ENCODE measurements around the gene EPM2A. TPM values are rescaled to one million over a fixed set of nuclear protein-coding genes. Genes with fewer than 3 reads are reported as not detected.

The EPM2A gene
- total and polyA plus RNA-seq, 10 of the 15 experiments (the other 5 are each of a cell fraction or from before 2014, with no cell fraction given): 3.4 to 13.0 (median 7.9) TPM

DNA sequence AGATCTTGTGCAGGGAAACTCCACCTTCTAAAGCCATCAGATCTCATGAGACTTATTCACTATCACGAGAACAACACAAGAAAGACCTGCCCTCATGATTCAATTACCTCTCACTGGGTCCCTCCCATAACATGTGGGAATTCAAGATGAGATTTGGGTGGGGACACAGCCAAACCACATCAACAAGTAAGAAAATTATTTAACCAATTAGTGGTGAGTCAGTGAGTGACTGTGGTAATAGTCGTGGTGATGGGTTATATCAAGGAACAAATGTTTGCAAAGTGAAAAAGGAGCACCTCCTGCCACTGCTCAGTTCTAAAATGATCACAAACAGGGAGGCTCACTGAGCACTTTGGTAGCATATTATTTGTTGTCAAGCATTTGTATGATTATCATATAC is 20.6 kb downstream of the EPM2A start:
- H3K79me2 ChIP-seq (ENCODE audit: control insufficient read depth, insufficient read depth, low read length): no peaks in the 10 kb centered on the region
- POLR2A ChIA-PET: no interaction called here
- H3K4me3 ChIP-seq: no peak overlapping the region
- TF ChIP-seq NFIC (IDR thresholded peaks at IDR 0.05; ENCODE audit: low read depth, low read length): no peak
- no peak for TF ChIP-seq MYC (IDR thresholded peaks at IDR 0.05; ENCODE audit: insufficient read depth, insufficient read length, insufficient replicate concordance, low read length, severe bottlenecking)
- TF ChIP-seq, protein P1, sequence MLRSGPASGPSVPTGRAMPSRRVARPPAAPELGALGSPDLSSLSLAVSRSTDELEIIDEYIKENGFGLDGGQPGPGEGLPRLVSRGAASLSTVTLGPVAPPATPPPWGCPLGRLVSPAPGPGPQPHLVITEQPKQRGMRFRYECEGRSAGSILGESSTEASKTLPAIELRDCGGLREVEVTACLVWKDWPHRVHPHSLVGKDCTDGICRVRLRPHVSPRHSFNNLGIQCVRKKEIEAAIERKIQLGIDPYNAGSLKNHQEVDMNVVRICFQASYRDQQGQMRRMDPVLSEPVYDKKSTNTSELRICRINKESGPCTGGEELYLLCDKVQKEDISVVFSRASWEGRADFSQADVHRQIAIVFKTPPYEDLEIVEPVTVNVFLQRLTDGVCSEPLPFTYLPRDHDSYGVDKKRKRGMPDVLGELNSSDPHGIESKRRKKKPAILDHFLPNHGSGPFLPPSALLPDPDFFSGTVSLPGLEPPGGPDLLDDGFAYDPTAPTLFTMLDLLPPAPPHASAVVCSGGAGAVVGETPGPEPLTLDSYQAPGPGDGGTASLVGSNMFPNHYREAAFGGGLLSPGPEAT (IDR thresholded peaks at IDR 0.05; ENCODE audit: low read depth): no peak
- no peak for TF ChIP-seq KAT2A (conservative IDR thresholded peaks at IDR 0.05; ENCODE audit: control insufficient read depth, low read depth, low read length)
- TF ChIP-seq CBFB (IDR thresholded peaks at IDR 0.05; ENCODE audit: low read depth): no peak
- SMC1A ChIA-PET (ENCODE audit: uncharacterized antibody, unreplicated experiment): no interaction called here
- no peak overlapping the region for H3K4me2 ChIP-seq (ENCODE audit: control insufficient read depth, insufficient read depth)
- CTCF ChIA-PET: no interaction called here
- WGBS (ENCODE audit: insufficient coverage, insufficient replicate concordance, low lambda C conversion rate, missing lambda C conversion rate): 64% methylated on average over 2 of the region's 2 CpGs
- no peaks in the 10 kb centered on the region for H4K20me1 ChIP-seq (ENCODE audit: control insufficient read depth, insufficient read depth)
- no peaks in the 10 kb centered on the region for H3K4me1 ChIP-seq (ENCODE audit: control insufficient read depth, insufficient read depth, low read length)
- H3K36me3 ChIP-seq (ENCODE audit: control insufficient read depth in 2 of 2, insufficient read depth in 2 of 2, low read length in 1 of 2): no peaks in the 10 kb centered on the region
- FAIRE-seq (no peak), ATAC-seq (no peak), DNase-seq (ENCODE audit: low read depth, low spot score) (no peak)
- H3K27ac ChIP-seq (ENCODE audit: control insufficient read depth, insufficient read depth): no peak overlapping the region
- H3K9me3 ChIP-seq (replicated peaks; ENCODE audit: control insufficient read depth, insufficient read depth, low read length): peaks cover 9% of the 10 kb centered on the region
- no peaks in the 10 kb centered on the region for H3K27me3 ChIP-seq (replicated peaks in 1 of 2; ENCODE audit: control insufficient read depth in 2 of 2, insufficient read depth in 2 of 2, low read length in 1 of 2)
- in situ Hi-C loops (cut with MboI): no loop called here
- intact Hi-C loops (cut with micrococcal nuclease; ENCODE audit: unreplicated experiment): no loop called here
- RAD21 ChIA-PET (ENCODE audit: unreplicated experiment): no interaction called here
- BruUV-seq (replicated peaks): no TSS peak
- H2AFZ ChIP-seq (ENCODE audit: control insufficient read depth, low read depth, low read length): no peak overlapping the region
- H3K9ac ChIP-seq (ENCODE audit: control insufficient read depth, insufficient read depth, low read length): no peak overlapping the region

DNA sequence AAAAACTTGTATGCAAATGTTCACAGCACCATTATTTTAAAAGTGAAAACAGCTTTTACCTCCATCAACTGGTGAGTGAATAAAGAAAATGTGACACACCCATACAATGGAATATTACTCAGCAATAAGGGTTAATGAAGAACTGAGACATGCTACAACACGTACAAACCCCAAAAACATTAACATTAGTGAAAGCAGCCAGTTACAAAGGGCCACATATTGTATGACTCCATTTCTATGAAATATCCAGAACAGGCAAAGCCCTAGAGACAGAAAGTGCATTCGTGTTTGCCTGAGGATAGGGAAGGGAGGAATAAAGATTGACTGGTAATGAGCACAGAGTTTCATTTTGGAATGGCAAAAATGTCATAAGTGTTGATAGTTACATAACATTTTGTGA is 21.5 kb downstream of the EPM2A start:
- H3K4me3 ChIP-seq: no peak overlapping the region
- peaks cover 9% of the 10 kb centered on the region for H3K9me3 ChIP-seq (replicated peaks; ENCODE audit: control insufficient read depth, insufficient read depth, low read length)
- H3K27me3 ChIP-seq (replicated peaks in 1 of 2; ENCODE audit: control insufficient read depth in 2 of 2, insufficient read depth in 2 of 2, low read length in 1 of 2): no peaks in the 10 kb centered on the region
- ATAC-seq (no peak), DNase-seq (ENCODE audit: low read depth, low spot score) (no peak), FAIRE-seq (no peak)
- H3K4me2 ChIP-seq (ENCODE audit: control insufficient read depth, insufficient read depth): no peak overlapping the region
- no TSS peak for BruUV-seq (replicated peaks)
- CTCF ChIA-PET: no interaction called here
- H3K4me1 ChIP-seq (ENCODE audit: control insufficient read depth, insufficient read depth, low read length): no peaks in the 10 kb centered on the region
- no peaks in the 10 kb centered on the region for H3K79me2 ChIP-seq (ENCODE audit: control insufficient read depth, insufficient read depth, low read length)
- RAD21 ChIA-PET (ENCODE audit: unreplicated experiment): no interaction called here
- intact Hi-C loops (cut with micrococcal nuclease; ENCODE audit: unreplicated experiment): no loop called here
- no peak overlapping the region for H2AFZ ChIP-seq (ENCODE audit: control insufficient read depth, low read depth, low read length)
- H3K9ac ChIP-seq (ENCODE audit: control insufficient read depth, insufficient read depth, low read length): no peak overlapping the region
- no peaks in the 10 kb centered on the region for H3K36me3 ChIP-seq (ENCODE audit: control insufficient read depth in 2 of 2, insufficient read depth in 2 of 2, low read length in 1 of 2)
- 92% methylated on average over 2 of the region's 2 CpGs for WGBS (ENCODE audit: insufficient coverage, insufficient replicate concordance, low lambda C conversion rate, missing lambda C conversion rate)
- SMC1A ChIA-PET (ENCODE audit: uncharacterized antibody, unreplicated experiment): no interaction called here
- POLR2A ChIA-PET: no interaction called here
- in situ Hi-C loops (cut with MboI): no loop called here
- no peaks in the 10 kb centered on the region for H4K20me1 ChIP-seq (ENCODE audit: control insufficient read depth, insufficient read depth)
- H3K27ac ChIP-seq (ENCODE audit: control insufficient read depth, insufficient read depth): no peak overlapping the region
- TF ChIP-seq TBL1XR1 (IDR thresholded peaks at IDR 0.05; ENCODE audit: low read depth, low read length) (no peak), SIX5 (IDR thresholded peaks at IDR 0.05; ENCODE audit: low read depth, low read length, severe bottlenecking) (no peak), MTA2 (IDR thresholded peaks at IDR 0.05; ENCODE audit: low read depth) (no peak), RB1 (IDR thresholded peaks at IDR 0.05; ENCODE audit: borderline replicate concordance) (no peak), ZNF24 (IDR thresholded peaks at IDR 0.05) (no peak), SP1 (IDR thresholded peaks at IDR 0.05; ENCODE audit: low read depth, low read length) (no peak)
- TF ChIP-seq, protein P1 (IDR thresholded peaks at IDR 0.05; ENCODE audit: low read depth): no peak
- TF ChIP-seq, protein P2, sequence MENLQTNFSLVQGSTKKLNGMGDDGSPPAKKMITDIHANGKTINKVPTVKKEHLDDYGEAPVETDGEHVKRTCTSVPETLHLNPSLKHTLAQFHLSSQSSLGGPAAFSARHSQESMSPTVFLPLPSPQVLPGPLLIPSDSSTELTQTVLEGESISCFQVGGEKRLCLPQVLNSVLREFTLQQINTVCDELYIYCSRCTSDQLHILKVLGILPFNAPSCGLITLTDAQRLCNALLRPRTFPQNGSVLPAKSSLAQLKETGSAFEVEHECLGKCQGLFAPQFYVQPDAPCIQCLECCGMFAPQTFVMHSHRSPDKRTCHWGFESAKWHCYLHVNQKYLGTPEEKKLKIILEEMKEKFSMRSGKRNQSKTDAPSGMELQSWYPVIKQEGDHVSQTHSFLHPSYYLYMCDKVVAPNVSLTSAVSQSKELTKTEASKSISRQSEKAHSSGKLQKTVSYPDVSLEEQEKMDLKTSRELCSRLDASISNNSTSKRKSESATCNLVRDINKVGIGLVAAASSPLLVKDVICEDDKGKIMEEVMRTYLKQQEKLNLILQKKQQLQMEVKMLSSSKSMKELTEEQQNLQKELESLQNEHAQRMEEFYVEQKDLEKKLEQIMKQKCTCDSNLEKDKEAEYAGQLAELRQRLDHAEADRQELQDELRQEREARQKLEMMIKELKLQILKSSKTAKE (IDR thresholded peaks at IDR 0.05; ENCODE audit: low read depth, poor library complexity, severe bottlenecking): no peak
- TF ChIP-seq, protein P3, sequence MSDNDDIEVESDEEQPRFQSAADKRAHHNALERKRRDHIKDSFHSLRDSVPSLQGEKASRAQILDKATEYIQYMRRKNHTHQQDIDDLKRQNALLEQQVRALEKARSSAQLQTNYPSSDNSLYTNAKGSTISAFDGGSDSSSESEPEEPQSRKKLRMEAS (IDR thresholded peaks at IDR 0.05; ENCODE audit: low read depth, low read length): no peak
